ENCODE results near the gene FASTKD2. TPM values are rescaled to one million over a fixed set of nuclear protein-coding genes. Genes with fewer than 3 reads are reported as not detected.

Gene FASTKD2
- total and polyA plus RNA-seq, 2 of the 8 experiments (the other 6 are each of a cell fraction or from before 2014, with no cell fraction given) = 35.7 to 38.5 TPM

DNA sequence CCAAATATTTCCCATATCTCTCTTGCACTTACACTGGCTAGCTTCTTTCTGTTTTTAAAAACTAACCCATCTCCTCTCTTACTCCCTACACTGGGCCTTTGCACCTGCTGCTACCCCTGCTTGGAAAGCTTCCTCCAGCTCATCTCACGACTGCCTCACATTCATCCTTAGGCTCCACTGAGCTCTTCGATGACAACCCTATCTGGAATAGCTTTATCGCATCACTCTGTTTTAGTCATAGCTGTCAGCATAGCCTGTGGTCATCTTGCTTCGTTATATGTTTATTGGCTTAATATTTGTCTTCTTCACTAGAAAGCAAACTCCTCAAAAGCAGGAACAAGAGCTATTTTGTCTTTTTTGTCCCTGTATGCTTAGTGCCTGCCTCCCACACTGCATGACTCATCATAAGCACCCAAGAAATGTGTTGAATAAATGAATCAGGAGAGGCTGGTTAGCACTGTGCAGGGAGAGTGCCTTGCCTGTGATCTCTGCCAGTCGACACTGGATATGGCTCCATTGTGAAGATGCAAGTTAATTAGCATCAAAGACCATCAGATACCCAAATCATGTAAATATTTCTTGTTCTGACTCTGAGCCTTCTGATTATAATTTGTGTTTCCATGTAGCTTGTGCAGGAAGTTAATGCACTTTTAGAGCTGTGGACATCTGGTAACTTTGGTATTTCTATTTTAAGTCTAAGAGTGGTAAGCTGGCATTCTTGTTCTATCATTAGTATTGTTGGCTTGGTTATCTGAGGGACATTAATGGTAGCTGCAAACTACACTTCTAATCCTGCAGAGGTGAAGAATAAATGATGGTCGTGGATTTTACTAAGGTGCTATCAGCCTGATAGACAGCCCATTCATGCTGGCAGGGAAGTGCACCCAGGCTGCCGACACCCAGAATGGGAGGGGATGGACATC is 36.9 kb upstream of the FASTKD2 start:
- Histone ChIP-seq H4K8ac (ENCODE audit: extremely low read depth, insufficient read depth, low read length) (no peak overlapping the region), H3K36me3 (ENCODE audit: control insufficient read depth in 2 of 4, insufficient read depth in 4 of 4, low read length in 3 of 4) (no peaks in the 10 kb centered on the region), H3K79me1 (ENCODE audit: low read depth, low read length) (no peaks in the 10 kb centered on the region), H2BK5ac (ENCODE audit: low read depth, low read length) (no peak overlapping the region), H2AK5ac (ENCODE audit: low read depth, low read length) (no peak overlapping the region), H3K23ac (ENCODE audit: insufficient read length) (no peak overlapping the region), H4K5ac (ENCODE audit: insufficient read length, low read depth, low read length) (no peak overlapping the region), H3K9ac (replicated peaks in 1 of 4; ENCODE audit: extremely low read depth in 1 of 4, low read depth in 3 of 4, low read length in 3 of 4) (no peak overlapping the region), H2BK15ac (ENCODE audit: low read length) (no peak overlapping the region), H3K27me3 (replicated peaks in 1 of 4; ENCODE audit: control insufficient read depth in 3 of 4, extremely low read depth in 1 of 4, insufficient read depth in 3 of 4, low read length in 3 of 4) (no peaks in the 10 kb centered on the region), H3K56ac (replicated peaks; ENCODE audit: insufficient read length, low read depth, low read length) (no peak overlapping the region), H3K23me2 (ENCODE audit: low read depth, low read length) (no peaks in the 10 kb centered on the region), H3K4ac (replicated peaks; ENCODE audit: insufficient read length, low read depth, low read length) (no peak overlapping the region), H4K20me1 (replicated peaks in 1 of 2; ENCODE audit: control insufficient read depth in 1 of 2, insufficient read depth in 2 of 2, low read length in 2 of 2) (no peaks in the 10 kb centered on the region), H3K27ac (ENCODE audit: low read depth, low read length) (no peak overlapping the region), H3K79me2 (ENCODE audit: control insufficient read depth in 1 of 2, insufficient read depth in 2 of 2, low read length in 2 of 2) (no peaks in the 10 kb centered on the region), H3K18ac (ENCODE audit: extremely low read depth, low read length) (no peak overlapping the region), H3K4me1 (replicated peaks in 1 of 4; ENCODE audit: control insufficient read depth in 3 of 4, insufficient read depth in 4 of 4, low read length in 3 of 4) (no peaks in the 10 kb centered on the region), H3K4me2 (ENCODE audit: insufficient read depth in 1 of 2, low read depth in 2 of 2, low read length in 2 of 2) (no peak overlapping the region), H3K9me3 (ENCODE audit: insufficient read depth in 2 of 2, low read depth in 1 of 2, low read length in 1 of 2) (no peaks in the 10 kb centered on the region), H3K4me3 (ENCODE audit: extremely low read depth in 1 of 4, insufficient read depth in 2 of 4, low read depth in 3 of 4, low read length in 4 of 4) (no peak overlapping the region), H4K91ac (replicated peaks; ENCODE audit: insufficient read length, low read length) (no peak overlapping the region), H2BK20ac (ENCODE audit: low read length) (no peak overlapping the region), H2AFZ (ENCODE audit: low read length) (no peak overlapping the region), H2BK12ac (ENCODE audit: low read depth, low read length) (no peak overlapping the region), H3K14ac (ENCODE audit: insufficient read length) (no peak overlapping the region), H2BK120ac (replicated peaks; ENCODE audit: low read depth, low read length) (no peak overlapping the region)
- FAIRE-seq (no peak), DNase-seq (ENCODE audit: low read depth in 1 of 2, low spot score in 2 of 2) (no peak)
- POLR2A ChIA-PET (ENCODE audit: partially characterized antibody) = no interaction called here
- 87% methylated on average over 7 of the region's 7 CpGs; no CpG with 5 or more reads in 1 of the 2 experiments for WGBS, 2 experiments (ENCODE audit: extremely low coverage in 1 of 2, insufficient coverage in 1 of 2, insufficient read length in 1 of 2, insufficient replicate concordance in 2 of 2, low coverage in 1 of 2, low lambda C conversion rate in 2 of 2, missing lambda C conversion rate in 1 of 2)
- CTCF ChIA-PET (ENCODE audit: partially characterized antibody) = interaction anchor here (0.7 to 1.9 kb wide), 3 partner anchors 53 to 196 kb away, joined by 3 to 7 read pairs (median 3); no protein-coding TSS in a partner anchor
- TF ChIP-seq SRF (IDR thresholded peaks at IDR 0.05; ENCODE audit: low read depth, low read length) (no peak), CHD2 (IDR thresholded peaks at IDR 0.05; ENCODE audit: low read length) (no peak), BCL11A (IDR thresholded peaks at IDR 0.05; ENCODE audit: low read depth in 2 of 2, low read length in 2 of 2) (no peak), NANOG (IDR thresholded peaks at IDR 0.05; ENCODE audit: insufficient read depth, low read depth, low read length, poor library complexity, severe bottlenecking) (no peak), RAD21 (IDR thresholded peaks at IDR 0.05 in 1 of 2, conservative IDR thresholded peaks at IDR 0.05 in 1 of 2; ENCODE audit: low read depth in 2 of 2, low read length in 2 of 2) (no peak), BRCA1 (IDR thresholded peaks at IDR 0.05; ENCODE audit: low read depth, low read length) (no peak), CEBPB (IDR thresholded peaks at IDR 0.05; ENCODE audit: low read depth, low read length) (no peak), SP4 (IDR thresholded peaks at IDR 0.05; ENCODE audit: low read length) (no peak), NRF1 (IDR thresholded peaks at IDR 0.05; ENCODE audit: low read depth, low read length) (no peak)
- TF ChIP-seq, protein P1, sequence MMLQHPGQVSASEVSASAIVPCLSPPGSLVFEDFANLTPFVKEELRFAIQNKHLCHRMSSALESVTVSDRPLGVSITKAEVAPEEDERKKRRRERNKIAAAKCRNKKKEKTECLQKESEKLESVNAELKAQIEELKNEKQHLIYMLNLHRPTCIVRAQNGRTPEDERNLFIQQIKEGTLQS (IDR thresholded peaks at IDR 0.05; ENCODE audit: insufficient read depth, low read depth, low read length) = no peak
- TF ChIP-seq, protein P2, sequence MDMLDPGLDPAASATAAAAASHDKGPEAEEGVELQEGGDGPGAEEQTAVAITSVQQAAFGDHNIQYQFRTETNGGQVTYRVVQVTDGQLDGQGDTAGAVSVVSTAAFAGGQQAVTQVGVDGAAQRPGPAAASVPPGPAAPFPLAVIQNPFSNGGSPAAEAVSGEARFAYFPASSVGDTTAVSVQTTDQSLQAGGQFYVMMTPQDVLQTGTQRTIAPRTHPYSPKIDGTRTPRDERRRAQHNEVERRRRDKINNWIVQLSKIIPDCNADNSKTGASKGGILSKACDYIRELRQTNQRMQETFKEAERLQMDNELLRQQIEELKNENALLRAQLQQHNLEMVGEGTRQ (IDR thresholded peaks at IDR 0.05; ENCODE audit: low read length) = no peak

Data from H1 (cell line).